HG02763 (cell line): ENCODE data around the gene OR6K3.
"Not testable (repeated sequence)": the region's sequence is repeated elsewhere in the genome, so short reads cannot be mapped to it uniquely, and the experiment has no call there.

Source experiments
- ATAC-seq: cut with Tn5 transposase; IDR thresholded peaks from one replicate; pipeline ENCODE4 v1.9.1; 2021; ENCODE audit warnings: mild to moderate bottlenecking, moderate library complexity; ENCODE audit not compliant: unreplicated experiment

Gene OR6K3

DNA sequence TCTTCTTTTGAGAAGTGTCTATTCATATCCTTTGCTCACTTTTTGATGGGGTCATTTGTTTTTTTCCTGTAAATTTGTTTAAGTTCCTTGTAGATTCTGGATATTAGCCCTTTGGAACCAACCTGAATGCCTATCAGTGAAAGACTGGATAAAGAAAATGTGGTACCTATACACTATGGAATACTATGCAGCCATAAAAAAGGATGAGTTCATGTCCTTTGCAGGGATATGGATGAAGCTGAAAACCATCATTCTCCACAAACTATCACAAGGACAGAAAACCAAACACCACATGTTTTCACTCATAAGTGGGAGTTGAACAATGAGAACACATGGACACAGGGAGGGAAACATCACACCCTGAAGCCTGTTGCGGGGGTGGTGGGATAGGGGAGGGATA is 32.2 kb downstream of the OR6K3 start:
- not testable (repeated sequence) for ATAC-seq

DNA sequence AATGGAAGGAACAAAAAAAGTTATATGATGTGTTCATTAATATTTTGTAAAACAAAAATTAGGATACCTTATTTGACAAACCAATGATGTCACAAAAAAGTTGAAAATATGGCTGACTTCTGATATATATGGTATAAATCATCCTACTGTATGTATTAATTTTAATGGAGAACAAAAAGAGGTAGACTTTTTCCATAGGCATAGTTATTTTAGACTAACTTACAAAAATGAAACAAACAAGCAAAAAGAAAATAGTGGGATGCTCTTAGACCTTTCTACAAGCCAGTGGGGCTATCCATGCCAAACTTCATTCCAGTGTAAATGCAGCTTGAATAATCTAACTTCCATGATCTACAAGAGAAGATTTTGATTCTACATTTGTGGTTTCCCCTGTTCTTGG is 33.5 kb downstream of the OR6K3 start:
- no peak for ATAC-seq

DNA sequence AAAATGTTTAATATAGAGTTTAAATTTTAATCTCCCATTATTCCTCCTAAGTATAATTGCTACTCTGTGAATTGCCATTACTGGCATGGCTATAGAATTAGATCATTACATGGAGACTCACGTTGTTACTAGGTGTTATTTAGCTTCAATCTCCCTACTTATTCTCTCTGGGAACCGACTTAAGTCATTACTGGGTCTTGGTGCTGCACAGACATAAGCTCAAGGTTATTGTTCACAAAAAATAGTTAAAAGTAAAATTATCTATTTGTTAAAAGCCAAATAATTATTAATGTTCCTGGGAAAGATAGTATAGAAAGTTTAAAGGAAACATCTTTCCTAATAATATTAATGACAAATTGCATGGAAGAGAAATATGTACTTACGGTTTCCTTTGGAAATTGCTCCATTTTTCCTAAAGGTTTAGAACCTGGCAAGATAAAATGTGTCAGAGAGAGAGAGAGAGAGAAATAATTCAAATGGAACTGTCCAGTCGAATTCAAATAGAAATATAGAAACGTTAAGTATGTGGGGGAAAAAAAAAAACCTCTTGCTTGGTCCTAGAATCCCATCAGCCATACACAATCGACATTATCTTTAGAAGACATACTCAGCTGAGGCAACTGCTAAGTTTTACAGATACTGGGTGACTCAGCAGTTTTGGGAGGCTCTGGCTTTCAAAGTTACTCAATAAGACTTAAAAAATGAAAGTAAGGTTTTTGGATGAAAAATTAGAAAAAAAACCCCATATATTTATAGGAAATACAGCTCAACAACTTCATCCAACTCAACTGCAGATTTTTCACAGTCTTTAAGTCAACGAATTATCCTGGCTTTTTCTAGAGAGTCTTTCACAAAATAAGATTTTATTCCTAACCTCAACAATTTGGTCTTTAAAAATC is 34.2 kb downstream of the OR6K3 start, which contains the start of gene SPTA1:
Gene SPTA1, minus strand, starts transcription at position 605 of the 899 bp plus-strand sequence. Its CDS starts 198 bp downstream, at position 407.
- ATAC-seq, result no peak

DNA sequence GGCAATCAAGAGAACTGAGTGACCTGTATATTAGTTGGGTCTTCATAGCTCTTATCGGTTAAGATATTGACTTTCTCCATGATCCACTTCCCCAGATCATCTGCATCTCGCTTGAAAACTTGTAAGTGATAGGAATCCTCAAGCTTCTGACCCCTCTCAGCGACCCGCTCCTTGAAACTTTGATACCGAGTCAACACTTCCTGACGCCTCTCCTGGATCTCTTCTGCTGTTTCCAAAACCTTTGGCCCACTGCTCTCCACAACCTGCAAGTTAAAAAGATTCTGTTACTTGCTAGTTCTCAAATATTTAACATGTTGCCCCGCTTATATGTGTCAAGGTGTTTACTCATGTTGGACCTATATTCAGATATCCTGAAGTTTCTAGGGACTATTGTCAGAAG is 35.4 kb downstream of the OR6K3 start:
- no peak for ATAC-seq

DNA sequence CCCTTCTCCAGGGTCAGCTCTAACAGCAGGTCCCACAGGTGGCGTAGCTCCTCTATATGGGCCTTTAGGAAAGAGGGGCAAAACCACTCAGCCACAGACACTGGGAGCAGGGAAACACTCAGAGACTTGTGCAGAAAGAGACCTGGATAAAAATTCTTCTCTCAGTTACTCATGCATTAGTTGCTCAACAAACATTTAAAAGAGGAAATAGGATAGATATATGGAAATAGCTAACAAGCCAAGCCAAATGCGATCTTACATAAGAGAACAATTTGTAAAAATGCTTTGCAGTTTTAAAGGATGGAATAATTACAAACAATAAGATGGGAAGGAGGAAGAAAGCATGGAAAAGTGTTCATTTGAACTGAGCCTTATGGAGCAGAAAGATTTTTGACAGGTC is 38.9 kb downstream of the OR6K3 start:
- no peak for ATAC-seq

DNA sequence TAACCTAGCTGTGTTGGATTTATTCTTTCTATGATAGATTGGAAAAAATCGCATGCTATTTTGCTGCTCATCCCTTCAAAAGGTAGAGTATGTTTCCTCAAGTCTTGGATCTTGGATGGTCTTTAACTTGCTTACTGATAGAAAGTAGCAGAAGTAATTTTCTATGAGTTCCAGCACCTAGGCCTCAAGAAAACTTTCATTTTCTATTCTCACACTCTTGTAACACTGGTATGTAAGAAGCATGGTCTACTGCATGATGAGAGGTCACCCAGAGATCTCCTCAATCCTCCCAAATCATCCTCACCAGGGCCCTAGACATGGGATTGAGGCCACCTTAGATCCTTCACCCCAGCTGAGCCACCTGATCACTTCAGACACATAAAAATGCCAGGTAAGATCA is 41.2 kb downstream of the OR6K3 start:
- no peak for ATAC-seq

DNA sequence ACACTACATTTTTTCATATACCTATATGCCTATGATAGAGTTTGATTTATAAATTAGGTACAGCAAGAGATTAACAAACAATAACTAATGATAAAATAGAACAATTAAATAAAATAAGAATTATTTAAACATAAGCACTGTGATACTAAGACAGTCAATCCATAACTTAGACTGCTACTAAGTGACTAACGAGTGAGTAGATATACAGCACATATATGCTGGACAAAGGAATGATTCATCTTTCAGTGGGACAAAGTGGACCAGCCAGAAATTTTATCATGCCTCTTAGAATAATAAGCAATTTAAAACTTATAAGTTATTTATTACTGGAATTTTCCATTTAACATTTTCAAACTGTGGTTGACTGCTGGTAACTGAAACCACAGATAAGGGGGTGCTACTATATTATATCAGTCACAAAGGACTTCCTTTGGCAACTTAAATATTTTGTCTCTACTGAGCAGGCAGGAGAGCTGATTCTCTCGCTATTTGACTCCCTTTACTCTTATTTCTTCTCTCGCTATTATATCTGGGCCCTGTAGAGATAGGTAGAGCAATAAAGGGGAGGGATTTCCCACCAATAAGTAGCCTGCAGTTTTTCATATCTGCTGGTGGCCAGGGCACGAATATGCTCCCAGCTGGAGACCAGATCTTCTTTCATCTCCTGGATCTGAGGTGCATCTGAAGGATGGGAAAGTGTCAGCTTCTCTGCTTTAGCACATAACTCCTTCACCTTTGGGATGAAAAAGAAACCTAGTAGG is 44.8 kb downstream of the OR6K3 start:
- no peak for ATAC-seq

DNA sequence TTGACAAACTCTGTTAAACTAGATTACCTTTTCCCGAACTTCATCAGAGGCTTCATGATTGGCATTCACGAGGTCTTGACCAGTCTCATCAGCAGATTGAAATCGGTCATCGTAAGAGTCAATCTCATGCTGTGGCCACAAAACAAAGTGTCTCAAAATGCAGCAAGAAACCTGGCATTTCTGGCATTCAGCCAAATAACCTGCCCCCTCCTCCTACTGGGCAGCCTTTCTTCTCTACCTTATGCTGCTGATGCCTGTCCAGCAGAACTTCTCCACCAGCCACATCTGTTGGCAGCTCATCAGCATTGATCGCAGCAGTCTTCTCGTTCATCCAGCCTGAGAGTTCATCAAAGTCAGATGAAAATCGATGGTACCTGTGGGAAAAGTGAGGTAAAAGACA is 46.2 kb downstream of the OR6K3 start:
- ATAC-seq, result no peak
